ENCODE results near the gene P2RX1. TPM values are rescaled to one million over a fixed set of nuclear protein-coding genes. Genes with fewer than 3 reads are reported as not detected.
"Not testable (repeated sequence)": the region's sequence is repeated elsewhere in the genome, so short reads cannot be mapped to it uniquely, and the experiment has no call there.

Gene P2RX1
- total RNA-seq, 1 donor from 2014 or later, result not detected

- FAIRE-seq, result no peak
- DNase-seq (ENCODE audit: low spot score in 2 of 2), result no peak
Observed at GRCh38 chr17:3867106-3867505, 49.2 kb downstream of the P2RX1 start.

GRCh38 chr17:3866276-3866675 lies 50.0 kb downstream of the P2RX1 start:
- DNase-seq (ENCODE audit: low spot score in 2 of 2) (peak in 1 of 2 donors; percentile 46), FAIRE-seq (no peak)

GRCh38 chr17:3865176-3865575 lies 51.1 kb downstream of the P2RX1 start:
- no peak for FAIRE-seq
- DNase-seq (ENCODE audit: low spot score in 2 of 2), result no peak

- FAIRE-seq (no peak), DNase-seq (ENCODE audit: low spot score in 2 of 2) (no peak)
Observed at GRCh38 chr17:3864534-3864933, 51.7 kb downstream of the P2RX1 start.

GRCh38 chr17:3861761-3862681 lies 54.2 kb downstream of the P2RX1 start:
- FAIRE-seq, result no peak

GRCh38 chr17:3860939-3861700 lies 55.1 kb downstream of the P2RX1 start:
- FAIRE-seq (no peak), DNase-seq (ENCODE audit: low spot score in 2 of 2) (no peak)

More at GRCh38 chr17:3861761-3862681, 54.2 kb downstream of the P2RX1 start:
- no peak for DNase-seq (ENCODE audit: low spot score in 2 of 2)

- no peak for DNase-seq (ENCODE audit: low spot score in 2 of 2)
- no peak for FAIRE-seq
Observed at GRCh38 chr17:3859940-3860339, 56.3 kb downstream of the P2RX1 start.

GRCh38 chr17:3857261-3858105 lies 58.8 kb downstream of the P2RX1 start:
- no peak for DNase-seq (ENCODE audit: low spot score in 2 of 2)
- FAIRE-seq, result no peak

GRCh38 chr17:3854204-3854603 lies 62.1 kb downstream of the P2RX1 start:
- not testable (repeated sequence) for DNase-seq (ENCODE audit: low spot score in 2 of 2); FAIRE-seq

- DNase-seq (ENCODE audit: low spot score in 2 of 2) (peak; percentile 24 to 40), FAIRE-seq (no peak)
Observed at GRCh38 chr17:3852561-3852960, 63.7 kb downstream of the P2RX1 start.

GRCh38 chr17:3851461-3852100 lies 64.7 kb downstream of the P2RX1 start:
- no peak for DNase-seq (ENCODE audit: low spot score in 2 of 2)
- FAIRE-seq, result no peak

- DNase-seq (ENCODE audit: low spot score in 2 of 2), result no peak
- no peak for FAIRE-seq
Observed at GRCh38 chr17:3848229-3848835, 67.9 kb downstream of the P2RX1 start.

- DNase-seq (ENCODE audit: low spot score in 2 of 2), result no peak
- FAIRE-seq, result no peak
Observed at GRCh38 chr17:3847165-3847670, 69.0 kb downstream of the P2RX1 start.

Other genes with a start within 250 kb of the P2RX1 start
- 26.9 TPM for gene TAX1BP3, start 247.9 kb downstream of the P2RX1 start, total RNA-seq
- 7.3 TPM for gene EMC6, start 247.7 kb downstream of the P2RX1 start, total RNA-seq
- 5.3 TPM for gene P2RX5, start 220.3 kb downstream of the P2RX1 start, total RNA-seq
- gene HASPIN, start 192.6 kb downstream of the P2RX1 start, total RNA-seq, result 0.82 TPM
- gene ITGAE, start 115.3 kb downstream of the P2RX1 start, total RNA-seq, result 11.0 TPM
- gene NCBP3, start 70.2 kb downstream of the P2RX1 start, total RNA-seq, result 20.8 TPM
- gene CAMKK1, start 23.4 kb downstream of the P2RX1 start, total RNA-seq, result 9.0 TPM
- gene ATP2A3, start 48.0 kb upstream of the P2RX1 start, total RNA-seq, result 2.4 TPM
- gene ZZEF1, start 226.6 kb upstream of the P2RX1 start, total RNA-seq, result 41.2 TPM
- gene CYB5D2, start 226.7 kb upstream of the P2RX1 start, total RNA-seq, result 24.9 TPM

Data from frontal cortex (tissue), 4 donors.